Femur (tissue), 1 donor: ENCODE measurements around the gene MOBP.

Source experiments
- DNase-seq: peaks from one replicate; pipeline ENCODE4 v3.0.0-alpha.2; 2017

MOBP gene

GRCh38 chr3:39550354-39551051, 83.0 kb downstream of the MOBP start:
- DNase-seq = no peak
